K562 (cell line): Measurements from ENCODE around the gene SHISA9. TPM values are rescaled to one million over a fixed set of nuclear protein-coding genes. Genes with fewer than 3 reads are reported as not detected.

Source experiments
- ATAC-seq: fragments of 200-7000 bp; cut with Tn5 transposase; 3 replicates; pipeline ENCODE4 v1.9.1; 2020; ENCODE audit warnings: moderate library complexity
- BruUV-seq: library from RNA; stranded (reverse); fragments of 400-500 nt; replicated peaks from 2 replicates; lab custom pipeline; 2021; lab: Mats Ljungman, UMichigan
- CTCF ChIA-PET: fragments of 300-600 bp; formaldehyde crosslinking; extraction: SDS; loops from one replicate; lab custom pipeline; 2021; ENCODE audit warnings: low intra/inter-chr PET ratio; lab: Yijun Ruan, JAX
- POLR2A ChIA-PET: fragments of 300-600, 350-650 bp; sonication (Branson Sonifier 250); formaldehyde crosslinking; extraction: SDS; loops from one replicate; lab custom pipeline; 2021; ENCODE audit warnings: antibody characterized with exemption, inconsistent platforms; lab: Yijun Ruan, JAX
- DNase-seq, 4 experiments: peaks; one replicate each; pipeline versions ENCODE4 v3.0.0 to v3.0.0-alpha.2; 2011 to 2018; ENCODE audit warnings: low spot score in 3 of 4, mixed read lengths in 3 of 4; ENCODE audit errors: extremely low read depth in 1 of 4
- FAIRE-seq: peaks from 2 replicates; lab custom pipeline; 2011; peaks lifted over from hg19 to GRCh38; lab: Jason Lieb, UNC
- H2AFZ ChIP-seq: 2 replicates; pipeline ENCODE4 v1.6.0; 2011; ENCODE audit warnings: low read depth, low read length, control low read depth, inconsistent platforms
- H3K27ac ChIP-seq: fragments of 200-600 bp; 3 replicates; pipeline ENCODE4 v1.8.0; 2011; ENCODE audit warnings: low read depth, mild to moderate bottlenecking, control low read depth, inconsistent platforms, low read length, moderate library complexity, mixed read lengths; ENCODE audit errors: extremely low read depth
- H3K27me3 ChIP-seq, 2 experiments: fragments of 300-600 bp in 1 of 2; 2 replicates in 1 of 2; 3 replicates in 1 of 2; pipeline versions ENCODE4 v1.6.0 to v1.8.0; 2011; ENCODE audit warnings: inconsistent platforms in 2 of 2, low read length in 2 of 2, mild to moderate bottlenecking in 1 of 2, mixed read lengths in 1 of 2, moderate library complexity in 1 of 2; ENCODE audit not compliant: control insufficient read depth in 2 of 2, insufficient read depth in 2 of 2
- H3K36me3 ChIP-seq: fragments of 300-600 bp; 3 replicates; pipeline ENCODE4 v1.8.0; 2011; ENCODE audit warnings: mild to moderate bottlenecking, low read length, inconsistent platforms; ENCODE audit not compliant: control insufficient read depth, insufficient read depth
- H3K4me1 ChIP-seq, 2 experiments: fragments of 200-600 bp in 1 of 2; replicated peaks in 1 of 2; 2 replicates in 1 of 2; 3 replicates in 1 of 2; pipeline versions ENCODE4 v1.5.1 to v1.8.0; 2011; ENCODE audit warnings: inconsistent platforms in 2 of 2, low read length in 2 of 2, mild to moderate bottlenecking in 1 of 2, mixed read lengths in 1 of 2, moderate library complexity in 1 of 2; ENCODE audit not compliant: control insufficient read depth in 2 of 2, insufficient read depth in 2 of 2
- H3K4me2 ChIP-seq: 2 replicates; pipeline ENCODE4 v1.6.1; 2011; ENCODE audit warnings: low read length, control low read depth, inconsistent platforms, mixed read lengths; ENCODE audit not compliant: insufficient read depth
- H3K4me3 ChIP-seq: fragments of 200-600 bp; sonication (generic), shearing (Covaris generic); 2 replicates; pipeline ENCODE4 v1.5.1; 2016; ENCODE audit warnings: control low read depth, inconsistent platforms
- H3K79me2 ChIP-seq: fragments of 200-600 bp; 3 replicates; pipeline ENCODE4 v1.8.0; 2011; ENCODE audit warnings: low read length, inconsistent platforms; ENCODE audit not compliant: control insufficient read depth, insufficient read depth
- H3K9ac ChIP-seq, 2 experiments: 2 replicates each; pipeline versions ENCODE4 v1.6.0 to v1.6.1; 2011; ENCODE audit warnings: low read depth in 2 of 2, low read length in 2 of 2, control low read depth in 1 of 2, inconsistent platforms in 1 of 2, mild to moderate bottlenecking in 1 of 2, mixed read lengths in 1 of 2; ENCODE audit not compliant: insufficient read depth in 1 of 2
- H3K9me1 ChIP-seq: one replicate; pipeline ENCODE4 v1.6.0; 2011; ENCODE audit warnings: inconsistent platforms, mild to moderate bottlenecking, low read length, moderate library complexity; ENCODE audit not compliant: control insufficient read depth, insufficient read depth
- H3K9me3 ChIP-seq: replicated peaks from 2 replicates; pipeline ENCODE4 v1.5.1; 2011; ENCODE audit warnings: low read depth, low read length, inconsistent platforms; ENCODE audit not compliant: control insufficient read depth, insufficient read depth
- H4K20me1 ChIP-seq: replicated peaks from 2 replicates; pipeline ENCODE4 v1.6.1; 2011; ENCODE audit warnings: low read length, inconsistent platforms, mixed read lengths; ENCODE audit not compliant: control insufficient read depth, insufficient read depth
- ATF2 ChIP-seq: sonication (generic); formaldehyde crosslinking; IDR thresholded peaks from 2 replicates; pipeline ENCODE4 v1.8.1; 2022; ENCODE audit warnings: missing genetic modification reagents
- CC2D1A ChIP-seq: fragments of 450-650 bp; IDR thresholded peaks from 2 replicates; pipeline ENCODE4 v1.6.1; 2017; ENCODE audit warnings: mild to moderate bottlenecking
- DLX4 ChIP-seq: fragments of 250-450 bp; sonication (Bioruptor Pico); IDR thresholded peaks from 2 replicates; pipeline ENCODE4 v1.6.1; 2021; ENCODE audit warnings: mild to moderate bottlenecking
- E2F1 ChIP-seq: sonication (generic); formaldehyde crosslinking; IDR thresholded peaks from 2 replicates; pipeline ENCODE4 v1.8.1; 2023; ENCODE audit warnings: mild to moderate bottlenecking, missing genetic modification reagents, moderate library complexity
- FOXP4 ChIP-seq: sonication (generic); formaldehyde crosslinking; IDR thresholded peaks from 2 replicates; pipeline ENCODE4 v1.8.0; 2022; ENCODE audit warnings: mild to moderate bottlenecking, missing genetic modification reagents, borderline replicate concordance
- KAT8 ChIP-seq: fragments of 450-650 bp; IDR thresholded peaks from 2 replicates; pipeline ENCODE4 v1.6.1; 2016; ENCODE audit warnings: low read depth, mild to moderate bottlenecking
- MCM5 ChIP-seq: fragments of 450-650 bp; IDR thresholded peaks from 2 replicates; pipeline ENCODE4 v1.6.1; 2016; ENCODE audit warnings: low read depth
- NFATC3 ChIP-seq: fragments of 450-650 bp; IDR thresholded peaks from 2 replicates; pipeline ENCODE4 v1.6.1; 2017; ENCODE audit warnings: mild to moderate bottlenecking
- PHF8 ChIP-seq: fragments of 200-600 bp; sonication (generic); IDR thresholded peaks from 2 replicates; pipeline ENCODE4 v1.6.1; 2012; ENCODE audit warnings: mixed run types, mild to moderate bottlenecking, inconsistent platforms, low read length, moderate library complexity, borderline replicate concordance
- POLR2AphosphoS2 ChIP-seq: IDR thresholded peaks from 2 replicates; pipeline ENCODE4 v1.6.1; 2012; ENCODE audit warnings: low read length, improper control_type of control experiment
- RCOR1 ChIP-seq, 2 experiments: IDR thresholded peaks; 2 replicates each; pipeline ENCODE4 v1.6.1; 2012; ENCODE audit warnings: low read depth in 2 of 2, low read length in 2 of 2, borderline replicate concordance in 1 of 2, improper control_type of control experiment in 1 of 2
- RNF2 ChIP-seq: sonication (generic); IDR thresholded peaks from 2 replicates; pipeline ENCODE4 v1.6.1; 2016
- SMC3 ChIP-seq: conservative IDR thresholded peaks from 2 replicates; pipeline ENCODE4 v1.6.1; 2011; ENCODE audit warnings: low read depth, low read length, improper control_type of control experiment; ENCODE audit not compliant: insufficient read depth
- SNRNP70 ChIP-seq: fragments of 200-400 bp; formaldehyde crosslinking; optimal IDR thresholded peaks from 2 replicates; pipeline ENCODE3; 2017; ENCODE audit warnings: low read depth, low read length
- SREBF1 ChIP-seq: fragments of 150-350 bp; IDR thresholded peaks from 2 replicates; pipeline ENCODE4 v1.6.1; 2014; ENCODE audit warnings: antibody characterized with exemption, low read depth, low read length, borderline replicate concordance
- ZNF133 ChIP-seq: fragments of 250-450 bp; sonication (Bioruptor Pico); IDR thresholded peaks from 2 replicates; pipeline ENCODE4 v1.4.0; 2020; ENCODE audit warnings: mild to moderate bottlenecking
- ZNF512 ChIP-seq: IDR thresholded peaks from 2 replicates; pipeline ENCODE4 v1.6.1; 2016; ENCODE audit warnings: missing genetic modification characterization, missing compliant biosample characterization
- WGBS: fragments of 100-300 bp; shearing (Covaris generic); methylation state at CpG from one replicate; pipeline ENCODE4 v1.1.6; 2016; ENCODE audit warnings: low coverage, mixed read lengths; ENCODE audit not compliant: insufficient coverage; ENCODE audit errors: missing lambda C conversion rate; 5-methylcytosine and 5-hydroxymethylcytosine counted together
- in situ Hi-C: fragments of 300-500 bp; cut with MboI; formaldehyde crosslinking; loops from 4 replicates; pipeline ENCODE4 v1.15.0; 2018; ENCODE audit warnings: inconsistent platforms, mixed read lengths
- intact Hi-C: fragments of 100-400 bp; cut with micrococcal nuclease; formaldehyde crosslinking; loops from 2 replicates; pipeline ENCODE4 v1.14.2; 2022
- polyA plus RNA-seq, 8 experiments: library from polyadenylated mRNA; depleted of rRNA in 4 of 8; stranded (reverse) in 5 of 8; unstranded in 3 of 8; fragments of >200 nt; fragmentation: Nextera tagmentation in 2 of 8; fragmentation: Illumina TruSeq in 1 of 8; extraction: Ambion mirVana in 2 of 8; extraction: Trizol in 1 of 8; gene quantifications; 2 replicates each; pipeline versions ENCODE4 v1.2.1 to v1.2.3, GENCODE V29; 2011 to 2014; ENCODE audit warnings: inconsistent platforms in 1 of 8, missing spikeins in 1 of 8
- total RNA-seq, 7 experiments: library from RNA; depleted of rRNA in 6 of 7; stranded (reverse); fragments of >200 nt in 6 of 7; fragmentation: Illumina TruSeq in 2 of 7; extraction: Trizol in 2 of 7; gene quantifications; 2 replicates each; pipeline versions ENCODE4 v1.2.1 to v1.2.3, GENCODE V29; 2011 to 2021; ENCODE audit warnings: low replicate concordance in 1 of 7

SHISA9 gene
- total and polyA plus RNA-seq, 9 of the 15 experiments (the other 6 are each of a cell fraction or from before 2014, with no cell fraction given): under 0.01 to 0.16 (median 0.01) TPM; not detected in 6

GRCh38 chr16:13076878-13077277 lies 175.5 kb downstream of the SHISA9 start:
- Histone ChIP-seq H3K9me3 (no peaks in the 10 kb centered on the region), H3K9me1 (no peaks in the 10 kb centered on the region), H3K4me1 (no peaks in the 10 kb centered on the region), H3K27me3 (no peaks in the 10 kb centered on the region), H4K20me1 (no peaks in the 10 kb centered on the region), H3K27ac (no peak overlapping the region), H2AFZ (no peak overlapping the region), H3K36me3 (no peaks in the 10 kb centered on the region), H3K79me2 (no peaks in the 10 kb centered on the region), H3K9ac (no peak overlapping the region), H3K4me3 (no peak overlapping the region), H3K4me2 (no peak overlapping the region)
- ATAC-seq (no peak), DNase-seq (no peak), FAIRE-seq (no peak)
- in situ Hi-C loops: no loop called here
- no TSS peak for BruUV-seq
- 0% methylated on average over 6 of the region's 6 CpGs for WGBS
- intact Hi-C loops: no loop called here
- POLR2A ChIA-PET: no interaction called here
- no peak for TF ChIP-seq POLR2AphosphoS2
- TF ChIP-seq CC2D1A: no peak
- no peak for TF ChIP-seq ZNF133
- no peak for TF ChIP-seq FOXP4
- TF ChIP-seq MCM5: no peak
- no peak for TF ChIP-seq RCOR1 (IDR thresholded peaks at IDR 0.05; ENCODE audit: borderline replicate concordance in 1 of 2, low read depth in 2 of 2, low read length in 2 of 2)
- TF ChIP-seq RNF2: no peak
- no peak for TF ChIP-seq ATF2 (CRISPR knock-in tag)
- TF ChIP-seq DLX4 (CRISPR knock-in tag): no peak
- no peak for TF ChIP-seq NFATC3
- TF ChIP-seq E2F1 (CRISPR knock-in tag): no peak
- TF ChIP-seq SNRNP70: no peak
- no peak for TF ChIP-seq PHF8
- TF ChIP-seq ZNF512 (tag): no peak
- TF ChIP-seq SMC3: no peak
- no peak for TF ChIP-seq KAT8
- TF ChIP-seq SREBF1: no peak
- CTCF ChIA-PET: no interaction called here
